Measurements from ENCODE around the gene NECAB3. TPM values are rescaled to one million over a fixed set of nuclear protein-coding genes. Genes with fewer than 3 reads are reported as not detected.

Gene NECAB3
- total RNA-seq, 1 donor from 2014 or later = 56.2 TPM

GRCh38 chr20:33686984-33687366 lies 12.7 kb upstream of the NECAB3 start:
- H3K27ac ChIP-seq = no peak overlapping the region
- H3K36me3 ChIP-seq = no peaks in the 10 kb centered on the region
- no peak for DNase-seq
- TF ChIP-seq, protein P1, sequence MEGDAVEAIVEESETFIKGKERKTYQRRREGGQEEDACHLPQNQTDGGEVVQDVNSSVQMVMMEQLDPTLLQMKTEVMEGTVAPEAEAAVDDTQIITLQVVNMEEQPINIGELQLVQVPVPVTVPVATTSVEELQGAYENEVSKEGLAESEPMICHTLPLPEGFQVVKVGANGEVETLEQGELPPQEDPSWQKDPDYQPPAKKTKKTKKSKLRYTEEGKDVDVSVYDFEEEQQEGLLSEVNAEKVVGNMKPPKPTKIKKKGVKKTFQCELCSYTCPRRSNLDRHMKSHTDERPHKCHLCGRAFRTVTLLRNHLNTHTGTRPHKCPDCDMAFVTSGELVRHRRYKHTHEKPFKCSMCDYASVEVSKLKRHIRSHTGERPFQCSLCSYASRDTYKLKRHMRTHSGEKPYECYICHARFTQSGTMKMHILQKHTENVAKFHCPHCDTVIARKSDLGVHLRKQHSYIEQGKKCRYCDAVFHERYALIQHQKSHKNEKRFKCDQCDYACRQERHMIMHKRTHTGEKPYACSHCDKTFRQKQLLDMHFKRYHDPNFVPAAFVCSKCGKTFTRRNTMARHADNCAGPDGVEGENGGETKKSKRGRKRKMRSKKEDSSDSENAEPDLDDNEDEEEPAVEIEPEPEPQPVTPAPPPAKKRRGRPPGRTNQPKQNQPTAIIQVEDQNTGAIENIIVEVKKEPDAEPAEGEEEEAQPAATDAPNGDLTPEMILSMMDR (IDR thresholded peaks at IDR 0.05) = no peak
- no peak for ATAC-seq
- peak overlapping the region; percentile 34 for H3K4me3 ChIP-seq
- intact Hi-C loops (cut with DNase I) = no loop called here
- peaks cover 18% of the 10 kb centered on the region for H3K4me1 ChIP-seq
- H3K9me3 ChIP-seq = no peaks in the 10 kb centered on the region
- no peaks in the 10 kb centered on the region for H3K27me3 ChIP-seq

GRCh38 chr20:33686100-33686983 lies 12.1 kb upstream of the NECAB3 start, which contains the start of gene E2F1:
TSS of gene E2F1 (minus strand) at chr20:33686385. CDS start at chr20:33686264, 121 bp downstream.
- peak; percentile 99 for ATAC-seq
- H3K4me3 ChIP-seq = peak within 1 kb of the TSS; percentile 35
- intact Hi-C loops (cut with DNase I) = no loop called here
- H3K27me3 ChIP-seq = no peaks in the 10 kb centered on the region
- peaks cover 18% of the 10 kb centered on the region for H3K4me1 ChIP-seq
- H3K9me3 ChIP-seq = no peaks in the 10 kb centered on the region
- TF ChIP-seq, protein P1 (IDR thresholded peaks at IDR 0.05) = peak; percentile 45
- no peak within 1 kb of the TSS for H3K27ac ChIP-seq
- H3K36me3 ChIP-seq = no peaks in the 10 kb centered on the region
- DNase-seq = peak; percentile 98

- no peak overlapping the region for H3K27ac ChIP-seq
- TF ChIP-seq, protein P1 (IDR thresholded peaks at IDR 0.05) = no peak
- no peaks in the 10 kb centered on the region for H3K36me3 ChIP-seq
- peak overlapping the region; percentile 35 for H3K4me3 ChIP-seq
- ATAC-seq (peak; percentile 3), DNase-seq (no peak)
- peaks cover 18% of the 10 kb centered on the region for H3K4me1 ChIP-seq
- no peaks in the 10 kb centered on the region for H3K9me3 ChIP-seq
- no peaks in the 10 kb centered on the region for H3K27me3 ChIP-seq
- intact Hi-C loops (cut with DNase I) = no loop called here
Observed at GRCh38 chr20:33685328-33686099, 11.3 kb upstream of the NECAB3 start.

DNA sequence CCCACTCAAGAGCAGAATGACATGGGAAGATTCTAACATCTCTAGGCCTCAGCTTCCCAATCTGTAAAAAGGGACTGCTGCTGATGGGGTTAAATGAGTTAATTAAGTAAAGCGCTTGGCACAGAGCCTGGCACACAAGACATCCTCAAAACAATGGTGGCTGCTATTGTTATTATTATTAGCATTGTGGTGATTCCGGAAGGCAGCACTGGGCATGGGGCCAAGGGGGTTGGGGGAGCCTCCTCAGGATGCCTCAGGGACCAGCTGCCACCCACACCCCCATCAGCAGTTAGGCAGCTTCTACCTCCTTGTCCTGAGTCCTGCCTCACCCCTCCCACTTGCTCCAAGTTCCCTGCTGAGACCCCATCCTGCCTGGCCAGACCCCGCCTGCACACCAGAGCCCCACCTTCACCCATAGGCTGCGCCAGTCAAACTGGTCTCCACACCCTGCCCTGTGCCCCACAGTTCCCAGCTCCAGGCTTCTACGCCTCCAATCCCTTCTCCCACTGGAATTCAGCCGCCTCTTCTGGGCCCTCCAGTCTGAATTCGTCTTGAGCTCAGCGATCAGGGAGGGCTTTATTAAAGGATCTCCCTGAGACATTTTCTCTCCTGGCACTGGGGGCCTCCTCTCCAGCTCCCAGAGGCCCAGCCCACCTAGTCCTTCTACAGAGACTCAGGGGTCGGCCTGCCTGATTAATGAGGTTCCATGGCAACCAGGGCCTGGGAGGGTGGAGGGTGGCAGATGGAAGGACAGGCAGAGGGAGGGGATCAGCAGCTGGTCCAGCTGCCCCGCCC lies 10.5 kb upstream of the NECAB3 start:
- peaks cover 18% of the 10 kb centered on the region for H3K4me1 ChIP-seq
- no peaks in the 10 kb centered on the region for H3K9me3 ChIP-seq
- H3K4me3 ChIP-seq = no peak overlapping the region
- no peak overlapping the region for H3K27ac ChIP-seq
- H3K27me3 ChIP-seq = no peaks in the 10 kb centered on the region
- intact Hi-C loops (cut with DNase I) = no loop called here
- no peaks in the 10 kb centered on the region for H3K36me3 ChIP-seq
- no peak for DNase-seq
- no peak for ATAC-seq
- TF ChIP-seq, protein P1 (IDR thresholded peaks at IDR 0.05) = no peak

GRCh38 chr20:33681728-33682353 lies 7.6 kb upstream of the NECAB3 start:
- Histone ChIP-seq H3K27ac (no peak overlapping the region), H3K4me1 (peaks cover 11% of the 10 kb centered on the region), H3K27me3 (no peaks in the 10 kb centered on the region), H3K36me3 (no peaks in the 10 kb centered on the region), H3K4me3 (no peak overlapping the region), H3K9me3 (no peaks in the 10 kb centered on the region)
- ATAC-seq (no peak), DNase-seq (no peak)
- intact Hi-C loops (cut with DNase I) = no loop called here
- TF ChIP-seq, protein P1 (IDR thresholded peaks at IDR 0.05) = no peak

Data from upper lobe of right lung (tissue), 1 donor.